Stimulated activated CD8-positive, alpha-beta memory T cell treated with anti-CD3 and anti-CD28 coated beads, Interleukin-2, amount 100 ng/mL, for 48 hours (primary cell): ENCODE results near the gene GBP4.
"Not testable (repeated sequence)": the region's sequence is repeated elsewhere in the genome, so short reads cannot be mapped to it uniquely, and the experiment has no call there.

Experiments
- DNase-seq, 2 donors: peaks; one replicate each; pipeline ENCODE4 v3.0.0-alpha.2; 2020; ENCODE audit warnings: low read depth in 2 of 2

GBP4 gene

GRCh38 chr1:89198491-89199072, at the start of gene GBP4:
GBP4 (minus strand) TSS chr1:89198942; CDS start chr1:89198834, 108 bp downstream.
- DNase-seq: peak; percentile 17 to 20

DNA sequence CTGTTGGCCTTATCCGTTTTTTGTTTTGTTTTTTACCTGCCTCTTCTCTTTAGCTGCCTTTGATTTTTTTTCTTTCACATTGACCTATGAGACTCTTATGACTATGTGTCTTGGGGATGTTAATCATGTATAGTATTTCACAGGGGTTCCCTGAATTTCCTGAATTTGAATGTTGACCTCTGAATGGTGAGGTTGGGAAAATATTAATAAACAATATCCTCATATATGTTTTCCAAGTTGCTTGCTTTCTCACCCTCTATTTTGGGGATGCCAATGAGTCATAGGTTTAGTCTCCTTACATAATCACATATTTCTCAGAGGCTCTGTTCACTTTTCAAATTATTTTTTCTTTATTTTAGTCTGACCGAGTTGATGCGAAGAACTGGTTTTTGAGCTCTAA, 44.3 kb upstream of the GBP4 start:
- no peak for DNase-seq

- DNase-seq: no peak
These were observed 22.6 kb upstream of the GBP4 start for GRCh38 chr1:89221341-89221740.

GRCh38 chr1:89219851-89220250, 21.1 kb upstream of the GBP4 start:
- DNase-seq: not testable (repeated sequence)

DNA sequence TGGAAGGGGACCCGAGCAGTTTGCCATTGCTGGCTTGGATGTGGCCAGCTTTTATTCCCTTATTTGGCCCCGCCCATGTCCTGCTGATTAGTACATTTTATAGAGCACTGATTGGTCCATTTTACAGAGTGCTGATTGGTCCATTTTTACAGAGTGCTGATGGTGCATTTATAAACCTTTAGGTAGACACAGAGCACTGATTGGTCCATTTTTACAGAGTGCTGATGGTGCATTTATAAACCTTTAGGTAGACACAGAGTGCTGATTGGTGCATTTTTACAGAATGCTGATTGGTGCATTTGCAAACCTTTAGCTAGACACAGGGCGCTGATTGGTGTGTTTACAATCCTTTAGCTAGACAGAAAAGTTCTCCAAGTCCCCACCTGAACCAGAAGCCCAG, 20.2 kb upstream of the GBP4 start:
- DNase-seq: not testable (repeated sequence)

DNA sequence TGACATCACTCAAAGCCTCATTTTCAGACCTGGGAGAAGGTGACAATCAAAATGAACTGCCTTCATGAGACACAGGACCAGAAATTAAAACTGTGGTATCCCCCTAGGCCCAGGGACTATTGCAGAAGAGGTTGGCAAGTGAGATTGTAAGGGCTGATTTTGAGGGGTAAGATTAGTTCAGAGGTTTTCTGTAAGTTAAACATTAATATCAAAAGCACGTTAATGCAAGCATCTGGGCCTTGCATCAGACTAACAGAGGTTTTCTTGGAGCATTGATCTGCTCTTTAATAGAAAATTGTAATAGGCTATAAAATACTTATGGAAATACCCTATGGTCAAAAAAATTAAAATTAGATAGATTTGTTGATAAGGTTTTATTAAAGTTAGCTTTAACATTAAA, 14.6 kb upstream of the GBP4 start:
- DNase-seq: no peak

- DNase-seq: no peak
These were observed 12.4 kb upstream of the GBP4 start for GRCh38 chr1:89211035-89211634.

- no peak for DNase-seq
These were observed 7.6 kb upstream of the GBP4 start for GRCh38 chr1:89206373-89206772.

- DNase-seq: no peak
These were observed 4.4 kb upstream of the GBP4 start for GRCh38 chr1:89203166-89203565.

- no peak for DNase-seq
These were observed 2.5 kb upstream of the GBP4 start for GRCh38 chr1:89201106-89201794.

GRCh38 chr1:89200663-89201062, 1.9 kb upstream of the GBP4 start:
- DNase-seq: no peak

DNA sequence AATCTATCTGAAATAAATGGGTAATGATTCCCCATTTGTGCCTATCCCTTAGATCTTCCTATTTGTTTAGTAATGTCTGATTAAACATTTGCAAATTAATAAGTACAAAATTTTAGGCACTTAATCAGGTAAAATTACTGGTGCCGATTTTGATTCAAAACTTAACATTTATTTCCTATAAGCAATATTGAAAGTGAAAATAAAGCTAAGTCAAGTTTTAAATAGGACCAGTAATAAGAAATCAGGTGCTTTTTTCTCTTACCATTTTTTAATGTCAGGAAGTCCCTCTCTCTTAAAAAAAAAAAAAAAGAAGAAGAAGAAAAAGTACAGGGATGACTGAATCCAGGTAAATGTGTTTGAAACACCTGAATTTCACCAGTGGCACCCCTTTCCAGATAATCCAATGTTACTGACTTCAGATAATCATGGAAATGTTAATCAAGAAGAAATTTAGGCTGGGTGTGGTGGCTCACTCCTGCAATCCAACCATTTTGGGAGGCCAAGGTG, 836 bp upstream of the GBP4 start:
- no peak for DNase-seq

DNA sequence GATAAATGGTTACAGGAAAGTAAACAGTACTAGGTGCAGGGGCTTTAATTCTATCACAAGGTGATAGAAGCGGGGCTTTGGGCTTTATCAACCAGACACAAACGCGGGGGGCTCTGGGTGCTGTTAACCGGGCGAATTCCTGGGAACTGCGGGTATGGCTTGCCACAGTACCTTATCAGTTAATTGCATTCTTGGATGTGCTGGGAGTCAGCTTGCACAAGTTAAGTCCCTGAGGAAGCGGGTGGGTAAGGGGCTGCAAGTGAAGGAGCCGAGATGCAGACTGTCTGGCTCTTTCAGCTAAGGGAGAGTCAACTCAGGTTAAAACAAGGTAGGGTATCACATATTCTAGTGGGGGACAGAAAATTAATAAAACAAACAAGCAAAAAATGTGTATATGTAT, 661 bp downstream of the GBP4 start:
- DNase-seq: no peak

- DNase-seq: no peak
These were observed 3.3 kb downstream of the GBP4 start for GRCh38 chr1:89195476-89195875.

DNA sequence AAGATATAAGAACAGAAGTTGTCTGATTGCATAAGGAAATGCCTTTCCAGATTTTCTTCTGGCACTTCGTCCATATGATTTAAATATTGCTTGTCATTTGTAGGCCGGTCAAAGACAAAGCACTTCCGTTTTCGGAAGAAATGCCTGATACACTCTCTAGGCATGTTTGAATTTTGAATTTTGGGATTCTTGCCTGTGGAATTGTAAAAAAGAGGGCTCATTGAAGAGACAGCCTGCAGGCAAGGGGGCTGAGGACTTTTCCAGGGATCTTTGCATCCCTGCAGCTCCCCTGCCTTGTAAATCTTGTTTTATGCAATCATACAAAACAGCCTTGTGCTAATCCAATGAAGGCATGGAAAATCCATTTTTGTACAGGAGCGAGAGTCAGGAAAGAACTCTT, 7.4 kb downstream of the GBP4 start:
- no peak for DNase-seq

DNA sequence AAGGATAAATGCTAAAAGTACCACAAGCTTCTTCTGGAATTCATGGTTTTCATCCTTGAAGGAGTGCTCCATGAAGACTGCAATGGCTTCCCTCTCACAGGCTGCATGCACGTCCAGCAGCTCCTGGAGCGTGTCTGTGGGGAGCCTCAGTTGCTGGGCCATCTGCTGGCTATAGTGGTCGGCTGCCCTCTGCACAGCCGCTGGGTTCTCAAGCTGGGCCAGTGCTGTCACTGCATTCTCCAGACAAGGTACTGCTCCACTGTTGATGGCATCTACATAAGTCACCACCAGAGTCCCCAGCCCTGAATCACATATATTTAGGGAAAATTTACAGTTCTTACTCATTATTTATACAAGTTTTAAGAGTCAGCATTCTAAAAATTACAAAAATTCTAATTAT, 8.7 kb downstream of the GBP4 start:
- DNase-seq: no peak

DNA sequence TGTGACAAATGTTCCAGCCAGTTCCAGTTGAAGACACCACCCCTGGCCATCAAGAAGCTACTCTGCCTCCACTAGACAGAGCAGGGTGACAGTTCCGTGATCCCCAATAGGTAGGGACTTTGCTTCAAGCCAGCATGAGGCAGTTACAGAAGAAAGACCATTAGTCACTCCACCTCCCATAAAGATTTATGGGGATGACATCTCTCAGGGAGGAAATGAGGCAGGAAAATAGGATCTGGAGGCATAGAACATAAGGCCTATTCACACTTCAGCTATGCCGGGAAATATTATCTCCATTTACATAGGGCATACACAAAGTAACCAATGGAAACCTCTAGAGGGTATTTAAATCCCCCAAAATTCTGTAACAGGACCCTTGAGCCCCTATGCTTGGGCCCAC, 19.4 kb downstream of the GBP4 start:
- DNase-seq: no peak

- DNase-seq: no peak
These were observed 21.8 kb downstream of the GBP4 start for GRCh38 chr1:89176971-89177370.

GRCh38 chr1:89175601-89176256, 23.0 kb downstream of the GBP4 start, which contains the start of gene GBP7:
GBP7 (minus strand) TSS chr1:89176003; CDS start chr1:89171935, 4,068 bp downstream.
- no peak for DNase-seq

DNA sequence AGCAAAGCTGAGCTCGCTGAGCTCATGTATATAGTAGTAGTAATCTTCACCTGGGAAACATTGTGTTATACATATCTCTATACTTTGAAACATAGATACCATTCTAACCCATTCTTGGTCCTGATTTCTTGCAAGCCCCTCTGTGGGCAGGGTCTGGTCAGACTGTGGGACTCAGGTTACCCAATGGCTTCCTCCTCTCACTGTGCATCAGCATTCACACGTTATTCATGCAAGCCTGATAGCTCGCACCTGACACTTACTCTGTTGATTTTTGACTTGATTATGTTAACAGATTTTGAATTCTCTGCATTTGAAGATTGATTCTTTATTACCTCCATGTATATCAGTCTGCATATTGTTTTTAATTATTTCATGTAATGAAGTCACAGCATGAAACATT, 24.3 kb downstream of the GBP4 start:
- no peak for DNase-seq

DNA sequence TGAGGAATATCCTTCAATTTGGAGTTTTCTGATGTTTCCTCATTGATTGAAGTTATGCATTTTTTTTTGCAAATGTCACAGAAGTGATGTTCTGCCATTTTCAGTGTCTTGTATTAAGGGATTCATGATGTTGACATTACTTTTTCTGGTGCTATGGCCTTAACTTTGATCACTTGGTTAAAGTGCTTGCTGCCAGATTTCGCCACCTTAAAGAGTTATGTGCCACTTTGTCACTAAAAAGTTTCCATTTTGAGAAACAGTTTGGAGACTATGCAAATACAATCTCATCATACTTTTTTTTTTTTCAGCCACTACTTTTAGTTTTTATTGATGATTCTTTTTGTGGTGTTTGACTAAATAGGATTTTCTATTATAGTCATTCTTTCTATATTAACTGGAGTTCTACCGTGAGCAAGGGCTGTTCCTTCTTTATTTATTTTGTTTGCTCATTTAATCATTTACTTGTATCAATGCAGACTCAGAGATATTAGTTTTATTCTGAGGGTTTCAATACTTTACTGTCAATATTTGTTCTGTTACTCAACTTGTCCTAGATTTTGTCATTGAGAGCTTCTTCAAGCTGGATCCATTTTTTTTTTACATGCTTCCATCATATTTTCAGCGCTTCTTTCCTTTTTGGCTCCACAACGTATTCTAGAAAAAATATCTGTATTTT, 26.1 kb downstream of the GBP4 start:
- DNase-seq: no peak

GRCh38 chr1:89171067-89171438, 27.7 kb downstream of the GBP4 start:
- no peak for DNase-seq
